Pancreas (tissue), 10 donors: ENCODE measurements around the gene DIP2C. TPM values are rescaled to one million over a fixed set of nuclear protein-coding genes. Genes with fewer than 3 reads are reported as not detected.

Experiments
- ATAC-seq, 4 donors: fragments of 200-7000 bp; cut with Tn5 transposase; one replicate each; pipeline versions ENCODE4 v1.8.0 to v1.9.1; 2020; ENCODE audit warnings: mild to moderate bottlenecking in 4 of 4, moderate library complexity in 4 of 4
- DNase-seq, 6 donors: peaks; one replicate each; pipeline ENCODE4 v3.0.0-alpha.2; 2020
- FAIRE-seq: peaks from 2 replicates; lab custom pipeline; 2012; peaks lifted over from hg19 to GRCh38; lab: Jason Lieb, UNC
- H3K27ac ChIP-seq, 4 donors: fragments of 200-600 bp; sonication (generic); 1 replicate in 3 of 4; 2 replicates in 1 of 4; pipeline versions ENCODE4 v1.5.0 to v1.8.0; 2020
- H3K27me3 ChIP-seq, 4 donors: fragments of 200-600 bp; one replicate each; pipeline ENCODE4 v1.8.0; 2021
- H3K36me3 ChIP-seq, 3 donors: fragments of 200-600 bp; sonication (generic) in 1 of 3; one replicate each; pipeline versions ENCODE4 v1.5.0 to v1.8.0; 2020 to 2021
- H3K4me1 ChIP-seq, 3 donors: fragments of 200-600 bp; one replicate each; pipeline ENCODE4 v1.8.0; 2021
- H3K4me3 ChIP-seq, 4 donors: fragments of 200-600 bp; sonication (generic) in 2 of 4; one replicate each; pipeline versions ENCODE4 v1.5.0 to v1.8.0; 2020 to 2021
- H3K9me3 ChIP-seq, 4 donors: fragments of 200-600 bp; one replicate each; pipeline ENCODE4 v1.8.0; 2021
- WGBS, 2 donors: extraction: QIAGEN DNeasy Blood & Tissue Kit; methylation state at CpG; one replicate each; pipeline ENCODE4 v1.1.7; 2013; 5-methylcytosine and 5-hydroxymethylcytosine counted together
- intact Hi-C, 3 donors: fragments of 100-400 bp; cut with DNase I; formaldehyde crosslinking; loops; one replicate each; pipeline versions ENCODE4 v1.11.1 to v1.14.2; 2022
- polyA plus RNA-seq, 2 donors: library from polyadenylated mRNA; stranded (reverse); fragments of 200-250 nt; gene quantifications; one replicate each; pipeline ENCODE4 v1.2.3, GENCODE V29; 2013
- total RNA-seq, 6 donors: library from RNA; stranded (reverse); fragmentation: NEBNext Ultra II Directional in 4 of 6; extraction: Animal tissue kit (Norgen Biotek cat#: 25700) in 4 of 6; gene quantifications; one replicate each; pipeline versions ENCODE4 v1.2.1 to v1.2.4, GENCODE V29; 2021 to 2023
- TF ChIP-seq, protein P1 (sequence below), 4 donors: fragments of 200-600 bp; sonication (generic) in 3 of 4; IDR thresholded peaks; one replicate each; pipeline versions ENCODE4 v1.5.0 to v1.8.0; 2021; ENCODE audit warnings: antibody characterized with exemption in 4 of 4
- donor health status: healthy with polysubstance abuse.
- donor health status: DM: no; HTN: no; CAD: no; lungs with moderate emphysema.
- donor health status: DM: no; HTN: no; CAD: no.
- donor health status: control.
- donor health status: control.
- donor health status: Bipolar disorder and iron deficiency.
- donor health status: DM: yes; HTN: yes; CAD: no.
- donor health status: DM: no; HTN: no; CAD: no.
- donor health status: DM: no; HTN: no; CAD: no.
- donor health status: DM: yes; HTN: yes; CAD: no.

Gene DIP2C
- total and polyA plus RNA-seq, 8 donors = 4.3 to 11.8 (median 7.3) TPM

DNA sequence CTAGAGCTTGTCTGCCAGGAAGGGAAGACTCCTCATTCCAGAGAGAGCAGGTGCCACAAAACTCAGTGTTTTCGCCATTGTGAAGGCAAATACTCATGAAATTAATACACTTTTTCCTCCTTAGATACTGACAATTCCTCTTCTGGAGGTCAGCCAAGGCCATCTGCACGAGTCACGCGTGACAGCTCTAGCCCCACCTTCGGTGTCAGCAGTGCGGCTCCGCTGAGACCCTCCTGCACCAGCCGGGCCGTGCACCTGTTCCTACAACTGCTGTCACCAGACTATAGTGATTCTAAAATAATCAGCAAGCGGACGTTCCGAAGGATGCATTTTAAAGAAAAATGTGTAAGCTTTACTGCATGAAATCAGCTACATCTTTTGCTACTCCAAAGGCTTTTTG is 127.7 kb downstream of the DIP2C start:
- WGBS, 2 donors = 81 to 85% methylated on average over 12 of the region's 12 CpGs
- Histone ChIP-seq H3K4me3 (no peak overlapping the region), H3K27ac (no peak overlapping the region), H3K9me3 (no peaks in the 10 kb centered on the region), H3K36me3 (no peaks in the 10 kb centered on the region), H3K27me3 (no peaks in the 10 kb centered on the region), H3K4me1 (peaks cover 14 to 24% (median 18%) of the 10 kb centered on the region in 3 donors)
- ATAC-seq (no peak), FAIRE-seq (no peak), DNase-seq (no peak)
- TF ChIP-seq, protein P1, sequence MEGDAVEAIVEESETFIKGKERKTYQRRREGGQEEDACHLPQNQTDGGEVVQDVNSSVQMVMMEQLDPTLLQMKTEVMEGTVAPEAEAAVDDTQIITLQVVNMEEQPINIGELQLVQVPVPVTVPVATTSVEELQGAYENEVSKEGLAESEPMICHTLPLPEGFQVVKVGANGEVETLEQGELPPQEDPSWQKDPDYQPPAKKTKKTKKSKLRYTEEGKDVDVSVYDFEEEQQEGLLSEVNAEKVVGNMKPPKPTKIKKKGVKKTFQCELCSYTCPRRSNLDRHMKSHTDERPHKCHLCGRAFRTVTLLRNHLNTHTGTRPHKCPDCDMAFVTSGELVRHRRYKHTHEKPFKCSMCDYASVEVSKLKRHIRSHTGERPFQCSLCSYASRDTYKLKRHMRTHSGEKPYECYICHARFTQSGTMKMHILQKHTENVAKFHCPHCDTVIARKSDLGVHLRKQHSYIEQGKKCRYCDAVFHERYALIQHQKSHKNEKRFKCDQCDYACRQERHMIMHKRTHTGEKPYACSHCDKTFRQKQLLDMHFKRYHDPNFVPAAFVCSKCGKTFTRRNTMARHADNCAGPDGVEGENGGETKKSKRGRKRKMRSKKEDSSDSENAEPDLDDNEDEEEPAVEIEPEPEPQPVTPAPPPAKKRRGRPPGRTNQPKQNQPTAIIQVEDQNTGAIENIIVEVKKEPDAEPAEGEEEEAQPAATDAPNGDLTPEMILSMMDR (IDR thresholded peaks at IDR 0.05) = no peak
- intact Hi-C loops = no loop called here

DNA sequence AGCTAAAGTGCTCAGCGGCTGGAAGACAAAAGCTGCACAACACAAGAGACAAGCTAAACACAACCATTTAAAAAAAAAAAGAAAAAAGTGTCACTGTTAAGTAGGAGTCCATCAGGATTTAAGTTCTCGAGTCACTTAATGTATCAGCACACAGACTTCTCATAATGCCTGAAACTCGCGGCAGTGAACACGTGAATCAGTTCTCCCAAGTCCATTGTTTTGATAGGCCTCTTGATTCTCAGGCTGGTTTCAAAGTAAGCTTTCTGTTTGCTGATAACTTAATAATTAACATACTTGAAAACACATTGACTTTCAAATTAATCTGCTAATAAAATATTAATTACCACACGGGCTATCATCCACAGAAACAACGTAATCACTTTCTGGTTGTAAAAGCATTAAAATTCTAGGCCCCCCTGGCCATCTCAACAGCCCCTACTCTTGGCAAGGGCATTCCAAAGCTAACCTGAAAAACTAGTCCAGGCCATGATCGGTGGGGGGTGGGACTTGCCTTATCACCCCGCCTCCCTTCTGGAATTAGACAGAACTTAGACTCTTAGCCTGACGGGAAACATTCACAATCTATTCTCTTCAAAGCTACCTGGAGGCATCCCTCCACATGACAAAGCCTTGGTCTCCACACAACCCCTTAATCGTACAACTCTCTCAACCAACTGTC is 129.0 kb downstream of the DIP2C start:
- no peak overlapping the region for H3K4me3 ChIP-seq
- TF ChIP-seq, protein P1 (IDR thresholded peaks at IDR 0.05) = no peak
- no peaks in the 10 kb centered on the region for H3K36me3 ChIP-seq
- peaks cover 14 to 24% (median 18%) of the 10 kb centered on the region in 3 donors for H3K4me1 ChIP-seq
- H3K27ac ChIP-seq = peak overlapping the region in 2 of 4 donors; percentile 26 to 54
- H3K9me3 ChIP-seq = no peaks in the 10 kb centered on the region
- no peak for FAIRE-seq
- intact Hi-C loops = no loop called here
- WGBS, 2 donors = 28 to 34% methylated on average over 11 of the region's 11 CpGs
- peak in 1 of 6 donors; percentile 22 for DNase-seq
- peak; percentile 73 to 87 (median 82) for ATAC-seq
- H3K27me3 ChIP-seq = no peaks in the 10 kb centered on the region

DNA sequence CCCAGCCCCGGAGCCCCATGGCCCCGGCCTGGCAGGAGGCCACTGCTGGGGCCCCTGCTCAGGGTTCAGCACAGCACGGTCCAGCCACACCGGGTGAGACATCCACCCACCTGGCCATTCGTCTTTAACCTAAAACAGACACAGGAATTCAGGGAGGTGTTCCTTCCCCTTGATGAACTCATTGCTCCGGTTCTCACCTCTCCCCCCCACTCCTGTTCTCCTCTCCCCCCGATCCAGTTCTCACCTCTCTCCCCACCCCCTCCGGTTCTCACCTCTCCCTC is 129.8 kb downstream of the DIP2C start:
- no peak overlapping the region for H3K27ac ChIP-seq
- DNase-seq (no peak), FAIRE-seq (no peak), ATAC-seq (no peak)
- no peaks in the 10 kb centered on the region for H3K36me3 ChIP-seq
- 71 to 73% methylated on average over 8 of the region's 8 CpGs for WGBS, 2 donors
- TF ChIP-seq, protein P1 (IDR thresholded peaks at IDR 0.05) = no peak
- intact Hi-C loops = no loop called here
- H3K4me1 ChIP-seq = peaks cover 14 to 24% (median 18%) of the 10 kb centered on the region in 3 donors
- H3K9me3 ChIP-seq = no peaks in the 10 kb centered on the region
- no peak overlapping the region for H3K4me3 ChIP-seq
- H3K27me3 ChIP-seq = no peaks in the 10 kb centered on the region

DNA sequence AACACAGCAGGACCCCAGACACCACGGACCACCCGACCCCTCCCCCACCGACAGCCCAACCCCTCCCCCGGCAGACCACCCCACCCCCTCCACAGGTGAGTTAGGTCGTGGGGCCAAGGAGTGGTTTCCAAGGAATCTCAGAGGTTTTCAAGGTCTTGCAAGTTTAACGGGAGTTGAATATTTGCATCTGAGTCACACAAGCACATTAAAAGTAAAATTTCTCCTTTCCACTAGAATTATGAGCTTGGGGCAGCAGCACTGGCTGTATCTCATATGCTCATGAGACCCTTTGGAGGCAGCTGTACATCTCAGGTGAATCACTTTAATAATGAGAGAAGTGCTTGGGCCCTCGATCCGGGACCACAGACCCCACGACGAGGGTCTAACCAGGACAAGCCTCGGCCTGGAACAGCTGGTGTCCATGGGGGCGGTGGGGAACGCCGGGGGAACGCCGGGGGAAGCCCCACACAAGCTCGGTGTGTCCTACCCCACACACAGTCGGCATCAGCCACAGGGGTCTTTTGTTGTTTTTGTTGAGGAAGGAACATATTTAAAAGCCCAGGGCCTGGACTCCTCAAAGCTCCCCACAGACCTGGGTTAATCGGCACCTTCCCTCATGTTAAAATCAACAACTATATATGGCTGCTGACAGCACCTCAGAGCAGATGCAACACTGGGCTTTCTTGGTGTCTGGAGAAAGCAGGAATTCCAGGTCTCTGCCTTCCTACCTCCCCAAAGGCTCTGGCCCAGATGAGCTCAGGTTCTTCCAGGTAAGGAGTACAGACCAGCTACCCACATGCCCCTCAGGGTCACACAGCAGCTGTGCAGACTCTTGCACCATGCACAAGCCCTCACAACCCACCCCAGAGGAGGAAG is 130.3 kb downstream of the DIP2C start:
- intact Hi-C loops = no loop called here
- no peak overlapping the region for H3K4me3 ChIP-seq
- no peaks in the 10 kb centered on the region for H3K9me3 ChIP-seq
- 74 to 76% methylated on average over 19 of the region's 19 CpGs for WGBS, 2 donors
- TF ChIP-seq, protein P1 (IDR thresholded peaks at IDR 0.05) = no peak
- peak in 1 of 4 donors; percentile 15 for ATAC-seq
- peak in 1 of 6 donors; percentile 48 for DNase-seq
- H3K27me3 ChIP-seq = no peaks in the 10 kb centered on the region
- H3K4me1 ChIP-seq = peaks cover 14 to 24% (median 18%) of the 10 kb centered on the region in 3 donors
- no peaks in the 10 kb centered on the region for H3K36me3 ChIP-seq
- no peak for FAIRE-seq
- H3K27ac ChIP-seq = no peak overlapping the region
